Retinal pigment epithelial cell (primary cell): ENCODE measurements around the gene SNRNP200.

Experiments
- DNase-seq: peaks from one replicate; pipeline ENCODE4 v3.0.0-alpha.2; 2010; ENCODE audit warnings: low read depth
- H3K4me3 ChIP-seq: 2 replicates; pipeline ENCODE4 v1.5.1; 2011; ENCODE audit warnings: mild to moderate bottlenecking, low read length, control low read depth, moderate library complexity
- TF ChIP-seq, protein P1 (sequence below): conservative IDR thresholded peaks from 2 replicates; pipeline ENCODE4 v1.5.1; 2011; ENCODE audit warnings: low read depth, low read length, control low read depth, inconsistent platforms

Gene SNRNP200

DNA sequence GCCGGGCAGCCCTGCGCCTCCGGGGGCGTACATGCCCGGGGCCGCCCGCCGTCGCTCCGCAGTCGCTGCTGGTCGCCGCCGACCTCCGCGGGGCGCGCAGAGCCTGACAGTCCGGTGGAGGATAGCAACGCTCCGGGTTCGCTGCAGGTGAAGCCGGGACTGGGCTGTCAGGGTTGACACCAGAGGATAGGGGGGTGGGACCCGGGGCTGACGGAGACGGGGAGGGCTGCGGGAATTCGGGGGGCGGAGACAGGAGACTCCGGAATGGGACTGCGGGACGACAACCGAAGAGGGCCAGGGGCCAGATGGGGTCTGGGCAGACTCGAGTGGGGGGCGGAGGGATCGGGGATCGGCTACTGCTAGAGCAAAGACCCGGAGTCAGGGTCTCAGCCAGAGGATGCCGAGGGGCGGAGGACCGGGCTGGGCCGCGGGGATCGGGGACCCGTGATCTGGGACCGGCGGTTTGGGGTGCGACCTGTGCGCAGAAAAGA, 40.0 kb downstream of the SNRNP200 start:
- TF ChIP-seq, protein P1, sequence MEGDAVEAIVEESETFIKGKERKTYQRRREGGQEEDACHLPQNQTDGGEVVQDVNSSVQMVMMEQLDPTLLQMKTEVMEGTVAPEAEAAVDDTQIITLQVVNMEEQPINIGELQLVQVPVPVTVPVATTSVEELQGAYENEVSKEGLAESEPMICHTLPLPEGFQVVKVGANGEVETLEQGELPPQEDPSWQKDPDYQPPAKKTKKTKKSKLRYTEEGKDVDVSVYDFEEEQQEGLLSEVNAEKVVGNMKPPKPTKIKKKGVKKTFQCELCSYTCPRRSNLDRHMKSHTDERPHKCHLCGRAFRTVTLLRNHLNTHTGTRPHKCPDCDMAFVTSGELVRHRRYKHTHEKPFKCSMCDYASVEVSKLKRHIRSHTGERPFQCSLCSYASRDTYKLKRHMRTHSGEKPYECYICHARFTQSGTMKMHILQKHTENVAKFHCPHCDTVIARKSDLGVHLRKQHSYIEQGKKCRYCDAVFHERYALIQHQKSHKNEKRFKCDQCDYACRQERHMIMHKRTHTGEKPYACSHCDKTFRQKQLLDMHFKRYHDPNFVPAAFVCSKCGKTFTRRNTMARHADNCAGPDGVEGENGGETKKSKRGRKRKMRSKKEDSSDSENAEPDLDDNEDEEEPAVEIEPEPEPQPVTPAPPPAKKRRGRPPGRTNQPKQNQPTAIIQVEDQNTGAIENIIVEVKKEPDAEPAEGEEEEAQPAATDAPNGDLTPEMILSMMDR, result no peak
- DNase-seq, result no peak
- peak overlapping the region; percentile 90 for H3K4me3 ChIP-seq

DNA sequence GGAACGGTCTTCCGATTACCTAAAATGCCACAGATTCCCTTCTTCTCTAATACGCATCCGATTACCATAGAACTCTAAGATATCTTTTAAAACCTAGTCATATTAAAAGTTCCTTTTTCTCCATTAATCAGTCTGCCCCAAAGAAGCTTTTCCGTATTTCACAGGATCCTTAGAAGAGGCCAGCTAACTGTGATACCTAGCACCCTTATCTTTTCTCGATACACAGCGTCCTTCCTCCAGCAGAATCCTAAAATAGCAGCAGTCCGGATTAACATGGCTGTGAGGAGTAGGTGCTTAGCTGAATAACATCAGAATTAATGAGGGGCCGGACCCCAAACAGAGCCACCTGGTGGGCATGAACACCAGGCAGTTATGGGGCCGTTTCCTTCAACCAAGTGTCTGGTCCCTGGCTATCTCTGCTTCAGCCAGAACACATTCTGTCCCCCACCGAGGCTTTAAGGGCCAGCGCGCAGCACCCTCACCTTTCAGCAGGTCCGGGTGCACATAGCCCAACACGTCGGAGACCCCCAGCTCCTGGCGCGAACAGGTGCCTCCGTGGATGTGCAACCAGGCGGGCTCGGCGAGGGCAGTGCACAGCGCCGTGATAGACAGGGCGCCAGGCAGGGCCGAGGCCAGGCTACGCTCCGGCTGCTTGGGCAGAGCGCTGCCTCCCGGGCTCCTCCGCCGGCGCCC, 40.5 kb downstream of the SNRNP200 start:
- TF ChIP-seq, protein P1, result peak; percentile 66
- peak overlapping the region; percentile 90 for H3K4me3 ChIP-seq
- DNase-seq, result no peak

DNA sequence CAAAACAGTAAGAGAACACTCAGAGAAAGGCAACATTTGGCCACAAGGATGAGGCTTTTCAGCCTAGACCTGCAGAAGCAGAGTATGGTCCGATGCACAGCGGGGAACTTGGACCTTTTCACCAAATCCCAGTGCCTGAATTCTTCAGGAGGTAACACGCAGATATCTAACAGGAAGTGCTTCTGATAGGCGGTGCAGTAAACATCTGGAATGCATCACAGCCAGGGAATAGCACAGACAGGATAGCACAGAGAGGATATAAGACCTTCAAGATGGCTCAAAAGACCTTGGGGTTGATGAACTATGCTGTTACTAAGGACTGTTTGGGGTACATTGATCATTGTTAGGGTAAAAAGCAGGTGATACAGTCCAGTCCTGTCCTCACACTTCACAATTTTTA, 41.3 kb downstream of the SNRNP200 start:
- TF ChIP-seq, protein P1, result no peak
- DNase-seq, result no peak
- peak overlapping the region; percentile 90 for H3K4me3 ChIP-seq

DNA sequence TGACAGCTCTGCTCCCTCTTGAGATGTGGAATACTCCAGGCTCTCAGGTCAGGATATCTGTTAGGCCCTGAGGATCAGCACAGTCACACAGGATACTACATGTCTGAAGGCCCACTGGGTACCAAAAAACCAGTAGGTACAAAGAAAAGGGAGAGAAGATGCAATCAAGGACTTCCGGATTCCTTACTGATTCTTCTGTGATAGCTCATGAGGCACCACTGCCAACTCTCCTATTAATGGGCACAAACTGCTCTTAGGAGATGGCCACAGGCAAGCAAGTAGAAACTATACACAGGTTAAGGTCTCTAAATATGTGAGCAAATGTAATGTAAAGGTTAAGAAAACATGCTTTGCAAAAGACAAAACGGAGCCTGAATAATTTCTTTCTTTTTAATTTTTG, 43.0 kb downstream of the SNRNP200 start:
- TF ChIP-seq, protein P1, result no peak
- DNase-seq, result no peak
- H3K4me3 ChIP-seq, result no peak overlapping the region

DNA sequence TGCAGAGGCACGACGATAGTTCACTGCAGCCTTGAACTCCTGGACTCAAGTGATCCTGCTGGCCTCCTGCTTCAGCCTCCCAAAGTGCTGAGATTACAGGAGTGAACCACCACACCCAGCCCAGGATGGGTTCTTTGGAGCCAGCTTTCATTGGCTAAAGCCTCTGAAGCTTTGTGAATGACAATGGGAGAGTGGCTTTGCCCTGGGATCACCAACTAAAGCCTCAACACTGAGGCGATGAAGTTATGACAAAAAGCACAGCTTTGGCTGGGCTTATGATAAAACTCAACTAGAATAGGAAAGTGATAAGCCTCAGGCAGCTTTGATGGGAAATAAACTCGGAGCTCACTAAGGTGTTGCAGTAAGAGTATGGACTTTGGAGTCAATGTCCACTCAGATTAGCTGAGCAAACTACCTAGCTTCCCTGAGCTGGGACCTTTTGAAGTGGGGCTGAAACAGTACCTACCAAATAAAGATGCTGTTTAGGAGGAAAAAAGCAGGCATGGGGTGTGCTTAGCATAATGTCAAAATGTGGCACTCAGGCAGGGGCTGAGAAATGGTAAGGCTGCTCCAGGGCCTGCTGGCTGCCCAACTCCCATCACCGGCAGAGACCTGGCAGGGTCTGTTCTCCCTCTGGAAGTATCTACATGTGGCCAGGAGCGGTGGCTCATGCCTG, 43.9 kb downstream of the SNRNP200 start:
- DNase-seq, result no peak
- TF ChIP-seq, protein P1, result no peak
- H3K4me3 ChIP-seq, result no peak overlapping the region

DNA sequence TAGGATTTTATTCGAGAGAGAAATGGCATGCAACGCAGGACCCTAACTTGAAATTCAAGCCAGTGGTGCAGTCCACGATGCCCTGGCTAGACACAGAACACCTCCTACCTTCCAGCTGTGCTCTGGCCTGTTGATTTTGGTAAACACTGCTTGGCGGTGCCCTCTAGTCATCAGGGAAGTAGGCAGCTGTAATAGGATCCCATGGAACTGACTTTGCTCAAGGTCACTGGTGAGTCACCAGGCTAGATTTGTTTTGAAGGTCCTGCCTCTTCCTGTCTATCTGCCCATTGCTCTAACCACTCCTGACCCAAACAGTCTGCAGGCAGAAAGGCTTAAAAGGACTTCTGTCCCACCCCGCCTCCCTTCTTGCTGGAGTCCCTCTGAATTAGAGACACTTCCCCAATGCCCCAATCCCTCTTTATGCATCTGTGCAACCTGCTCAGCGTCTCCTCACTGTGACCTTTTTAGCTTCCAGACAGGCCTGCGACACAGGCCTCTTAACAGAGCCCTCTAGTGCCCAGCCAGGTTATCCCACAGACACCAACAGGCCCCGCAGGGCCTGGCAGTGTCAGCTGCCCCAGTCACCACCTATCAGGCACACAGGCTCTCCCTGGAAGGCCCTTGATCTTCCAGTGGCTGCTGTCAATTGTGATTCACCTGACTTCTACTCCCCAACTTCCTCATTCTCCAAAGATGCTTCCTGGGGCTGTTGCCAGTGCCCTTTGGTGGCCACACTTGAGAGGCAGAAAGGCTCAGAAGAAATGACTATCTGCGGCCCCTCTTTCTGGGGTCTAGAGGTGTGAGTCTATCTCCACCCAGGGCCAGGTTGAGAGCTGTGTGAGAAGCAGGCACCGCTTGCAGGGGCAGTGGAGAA, 44.7 kb downstream of the SNRNP200 start:
- TF ChIP-seq, protein P1, result peak; percentile 54
- no peak for DNase-seq
- no peak overlapping the region for H3K4me3 ChIP-seq
